Neural cell (in vitro differentiated cells): ENCODE results near the gene IL17B. TPM values are rescaled to one million over a fixed set of nuclear protein-coding genes. Genes with fewer than 3 reads are reported as not detected.

ENCODE experiments used
- H2AFZ ChIP-seq: fragments of 200-600, 300-800 bp; sonication (generic), shearing (Covaris generic); 2 replicates; pipeline ENCODE4 v1.6.0; 2014; ENCODE audit warnings: low read depth, mild to moderate bottlenecking, antibody characterized with exemption, low read length, moderate library complexity
- H3F3A ChIP-seq: fragments of 200-600 bp; shearing (Covaris generic); 2 replicates; pipeline ENCODE4 v1.6.1; 2016; ENCODE audit warnings: mild to moderate bottlenecking, moderate library complexity, mixed read lengths, antibody characterized with exemption, low read length; ENCODE audit not compliant: insufficient read depth, poor library complexity, severe bottlenecking
- H3K27ac ChIP-seq: fragments of 200-600, 300-800 bp; sonication (generic), shearing (Covaris generic); 2 replicates; pipeline ENCODE4 v1.5.1; 2014; ENCODE audit warnings: mild to moderate bottlenecking, low read length, moderate library complexity
- H3K27me3 ChIP-seq: fragments of 300-800, 200-600 bp; sonication (generic), shearing (Covaris generic); 2 replicates; pipeline ENCODE4 v1.6.0; 2014; ENCODE audit warnings: mild to moderate bottlenecking, low read depth, low read length, moderate library complexity; ENCODE audit not compliant: insufficient read depth
- H3K36me3 ChIP-seq: fragments of 300-800, 200-600 bp; sonication (generic), shearing (Covaris generic); 2 replicates; pipeline ENCODE4 v1.5.1; 2014; ENCODE audit warnings: mild to moderate bottlenecking, antibody characterized with exemption, low read length, moderate library complexity; ENCODE audit not compliant: insufficient read depth
- H3K4me2 ChIP-seq: fragments of 300-800, 200-600 bp; sonication (generic), shearing (Covaris generic); 2 replicates; pipeline ENCODE4 v1.6.0; 2014; ENCODE audit warnings: mild to moderate bottlenecking, low read length
- H3K4me3 ChIP-seq: fragments of 300-800, 200-600 bp; sonication (generic), shearing (Covaris generic); 2 replicates; pipeline ENCODE4 v1.5.1; 2014; ENCODE audit warnings: mild to moderate bottlenecking, low read length, moderate library complexity
- H3K79me2 ChIP-seq: fragments of 200-600 bp; shearing (Covaris generic); replicated peaks from 2 replicates; pipeline ENCODE4 v1.6.0; 2014; ENCODE audit warnings: mild to moderate bottlenecking, low read length, moderate library complexity; ENCODE audit not compliant: insufficient read depth
- H3K9ac ChIP-seq: fragments of 300-800, 200-600 bp; sonication (generic), shearing (Covaris generic); 2 replicates; pipeline ENCODE4 v1.6.1; 2016; ENCODE audit warnings: mild to moderate bottlenecking, low read length, mixed read lengths
- H3K9me2 ChIP-seq: fragments of 200-600 bp; shearing (Covaris generic); 2 replicates; pipeline ENCODE4 v1.6.1; 2016; ENCODE audit warnings: mild to moderate bottlenecking, low read length, mixed read lengths; ENCODE audit not compliant: insufficient read depth
- H3K9me3 ChIP-seq: fragments of 200-600, 300-800 bp; sonication (generic), shearing (Covaris generic); 2 replicates; pipeline ENCODE4 v1.6.1; 2016; ENCODE audit warnings: mild to moderate bottlenecking, mixed run types, low read length, moderate library complexity, mixed read lengths
- H4K20me1 ChIP-seq: fragments of 200-600 bp; shearing (Covaris generic); 2 replicates; pipeline ENCODE4 v1.6.1; 2016; ENCODE audit warnings: mild to moderate bottlenecking, mixed run types; ENCODE audit not compliant: insufficient read depth
- EP300 ChIP-seq: fragments of 450-650 bp; conservative IDR thresholded peaks from 2 replicates; pipeline ENCODE4 v1.6.1; 2014; ENCODE audit warnings: antibody characterized with exemption, mild to moderate bottlenecking, moderate library complexity; ENCODE audit not compliant: poor library complexity, severe bottlenecking
- EZH2 ChIP-seq: fragments of 200-600, 300-800 bp; shearing (Covaris generic), sonication (generic); IDR thresholded peaks from 2 replicates; pipeline ENCODE4 v1.6.1; 2014; ENCODE audit warnings: antibody characterized with exemption, low read length, borderline replicate concordance, mild to moderate bottlenecking; ENCODE audit not compliant: insufficient read depth, poor library complexity, severe bottlenecking
- MXI1 ChIP-seq: fragments of 450-650 bp; conservative IDR thresholded peaks from 2 replicates; pipeline ENCODE4 v1.6.1; 2014; ENCODE audit warnings: antibody characterized with exemption, mild to moderate bottlenecking; ENCODE audit not compliant: poor library complexity, severe bottlenecking
- RAD21 ChIP-seq: fragments of 450-650 bp; conservative IDR thresholded peaks from 2 replicates; pipeline ENCODE4 v1.6.1; 2014; ENCODE audit warnings: antibody characterized with exemption, mild to moderate bottlenecking, moderate library complexity
- SMC3 ChIP-seq: fragments of 450-650 bp; conservative IDR thresholded peaks from 2 replicates; pipeline ENCODE4 v1.6.1; 2014; ENCODE audit warnings: antibody characterized with exemption, mild to moderate bottlenecking, moderate library complexity; ENCODE audit not compliant: poor library complexity
- TAF1 ChIP-seq: IDR thresholded peaks from 2 replicates; pipeline ENCODE4 v1.6.1; 2012; ENCODE audit warnings: low read depth
- polyA plus RNA-seq: library from polyadenylated mRNA; depleted of rRNA; stranded (reverse); fragments of >200 nt; gene quantifications from 2 replicates; pipeline ENCODE4 v1.2.3, GENCODE V29; 2014
- TF ChIP-seq, protein P1 (sequence below): IDR thresholded peaks from 2 replicates; pipeline ENCODE4 v1.6.1; 2012; ENCODE audit warnings: borderline replicate concordance
- TF ChIP-seq, protein P2 (sequence below): fragments of 450-650 bp; IDR thresholded peaks from 2 replicates; pipeline ENCODE4 v1.5.1; 2014; ENCODE audit warnings: antibody characterized with exemption, mild to moderate bottlenecking, moderate library complexity; ENCODE audit not compliant: poor library complexity, severe bottlenecking

The IL17B gene
- polyA plus RNA-seq, 1 donor from 2014 or later: not detected

DNA sequence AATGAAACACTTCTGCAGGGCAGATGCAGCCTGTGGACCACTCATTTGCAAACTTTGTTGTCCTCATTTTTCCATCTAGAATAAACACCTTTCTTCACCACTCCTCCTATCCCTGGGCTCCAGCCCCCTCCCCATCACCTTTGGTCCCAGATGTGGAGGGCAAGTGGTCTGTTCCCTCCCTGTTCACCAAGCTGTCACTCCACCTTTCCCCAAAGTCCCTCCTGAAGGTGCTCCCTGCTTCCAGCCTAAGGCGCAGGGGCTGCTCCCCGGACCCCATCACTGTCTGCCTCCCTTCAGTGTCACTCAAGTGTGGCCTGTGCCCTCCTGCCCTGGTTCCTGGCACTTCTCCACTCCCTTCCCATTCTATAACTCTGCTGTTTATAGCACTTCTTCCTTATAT lies 14.4 kb downstream of the IL17B start:
- H3K4me3 ChIP-seq: no peak overlapping the region
- TF ChIP-seq, protein P1, sequence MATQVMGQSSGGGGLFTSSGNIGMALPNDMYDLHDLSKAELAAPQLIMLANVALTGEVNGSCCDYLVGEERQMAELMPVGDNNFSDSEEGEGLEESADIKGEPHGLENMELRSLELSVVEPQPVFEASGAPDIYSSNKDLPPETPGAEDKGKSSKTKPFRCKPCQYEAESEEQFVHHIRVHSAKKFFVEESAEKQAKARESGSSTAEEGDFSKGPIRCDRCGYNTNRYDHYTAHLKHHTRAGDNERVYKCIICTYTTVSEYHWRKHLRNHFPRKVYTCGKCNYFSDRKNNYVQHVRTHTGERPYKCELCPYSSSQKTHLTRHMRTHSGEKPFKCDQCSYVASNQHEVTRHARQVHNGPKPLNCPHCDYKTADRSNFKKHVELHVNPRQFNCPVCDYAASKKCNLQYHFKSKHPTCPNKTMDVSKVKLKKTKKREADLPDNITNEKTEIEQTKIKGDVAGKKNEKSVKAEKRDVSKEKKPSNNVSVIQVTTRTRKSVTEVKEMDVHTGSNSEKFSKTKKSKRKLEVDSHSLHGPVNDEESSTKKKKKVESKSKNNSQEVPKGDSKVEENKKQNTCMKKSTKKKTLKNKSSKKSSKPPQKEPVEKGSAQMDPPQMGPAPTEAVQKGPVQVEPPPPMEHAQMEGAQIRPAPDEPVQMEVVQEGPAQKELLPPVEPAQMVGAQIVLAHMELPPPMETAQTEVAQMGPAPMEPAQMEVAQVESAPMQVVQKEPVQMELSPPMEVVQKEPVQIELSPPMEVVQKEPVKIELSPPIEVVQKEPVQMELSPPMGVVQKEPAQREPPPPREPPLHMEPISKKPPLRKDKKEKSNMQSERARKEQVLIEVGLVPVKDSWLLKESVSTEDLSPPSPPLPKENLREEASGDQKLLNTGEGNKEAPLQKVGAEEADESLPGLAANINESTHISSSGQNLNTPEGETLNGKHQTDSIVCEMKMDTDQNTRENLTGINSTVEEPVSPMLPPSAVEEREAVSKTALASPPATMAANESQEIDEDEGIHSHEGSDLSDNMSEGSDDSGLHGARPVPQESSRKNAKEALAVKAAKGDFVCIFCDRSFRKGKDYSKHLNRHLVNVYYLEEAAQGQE: no peak
- TF ChIP-seq SMC3: no peak
- TF ChIP-seq, protein P2, sequence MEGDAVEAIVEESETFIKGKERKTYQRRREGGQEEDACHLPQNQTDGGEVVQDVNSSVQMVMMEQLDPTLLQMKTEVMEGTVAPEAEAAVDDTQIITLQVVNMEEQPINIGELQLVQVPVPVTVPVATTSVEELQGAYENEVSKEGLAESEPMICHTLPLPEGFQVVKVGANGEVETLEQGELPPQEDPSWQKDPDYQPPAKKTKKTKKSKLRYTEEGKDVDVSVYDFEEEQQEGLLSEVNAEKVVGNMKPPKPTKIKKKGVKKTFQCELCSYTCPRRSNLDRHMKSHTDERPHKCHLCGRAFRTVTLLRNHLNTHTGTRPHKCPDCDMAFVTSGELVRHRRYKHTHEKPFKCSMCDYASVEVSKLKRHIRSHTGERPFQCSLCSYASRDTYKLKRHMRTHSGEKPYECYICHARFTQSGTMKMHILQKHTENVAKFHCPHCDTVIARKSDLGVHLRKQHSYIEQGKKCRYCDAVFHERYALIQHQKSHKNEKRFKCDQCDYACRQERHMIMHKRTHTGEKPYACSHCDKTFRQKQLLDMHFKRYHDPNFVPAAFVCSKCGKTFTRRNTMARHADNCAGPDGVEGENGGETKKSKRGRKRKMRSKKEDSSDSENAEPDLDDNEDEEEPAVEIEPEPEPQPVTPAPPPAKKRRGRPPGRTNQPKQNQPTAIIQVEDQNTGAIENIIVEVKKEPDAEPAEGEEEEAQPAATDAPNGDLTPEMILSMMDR: no peak
- no peak for TF ChIP-seq EP300
- no peak overlapping the region for H3K9ac ChIP-seq
- no peaks in the 10 kb centered on the region for H3K27me3 ChIP-seq
- no peaks in the 10 kb centered on the region for H4K20me1 ChIP-seq
- no peaks in the 10 kb centered on the region for H3K9me2 ChIP-seq
- H3K4me2 ChIP-seq: no peak overlapping the region
- no peaks in the 10 kb centered on the region for H3K79me2 ChIP-seq
- no peak overlapping the region for H2AFZ ChIP-seq
- no peaks in the 10 kb centered on the region for H3K9me3 ChIP-seq
- H3K36me3 ChIP-seq: no peaks in the 10 kb centered on the region
- H3F3A ChIP-seq: no peaks in the 10 kb centered on the region
- no peak overlapping the region for H3K27ac ChIP-seq

- no peak overlapping the region for H3K27ac ChIP-seq
- TF ChIP-seq EZH2: no peak
- TF ChIP-seq MXI1: no peak
- no peak for TF ChIP-seq RAD21
- TF ChIP-seq, protein P2: no peak
- TF ChIP-seq EP300: no peak
- TF ChIP-seq TAF1: no peak
- no peak for TF ChIP-seq SMC3
- TF ChIP-seq, protein P1: no peak
Observed at GRCh38 chr5:149363936-149364335, 15.2 kb downstream of the IL17B start.

More at GRCh38 chr5:149363936-149364335, 15.2 kb downstream of the IL17B start:
- Histone ChIP-seq H3K4me2 (no peak overlapping the region), H3K27me3 (no peaks in the 10 kb centered on the region), H3K9ac (no peak overlapping the region), H3K79me2 (no peaks in the 10 kb centered on the region), H2AFZ (no peak overlapping the region), H4K20me1 (no peaks in the 10 kb centered on the region), H3K9me2 (no peaks in the 10 kb centered on the region), H3K36me3 (no peaks in the 10 kb centered on the region), H3K9me3 (no peaks in the 10 kb centered on the region), H3F3A (no peaks in the 10 kb centered on the region), H3K4me3 (no peak overlapping the region)
